B cell (primary cell): ENCODE results near the gene KDF1.

ENCODE experiments used
- CTCF ChIP-seq: fragments of 200-600 bp; IDR thresholded peaks from one replicate; pipeline ENCODE4 v1.8.0; 2022; ENCODE audit warnings: antibody characterized with exemption, mild to moderate bottlenecking
- EZH2 ChIP-seq: IDR thresholded peaks from 2 replicates; pipeline ENCODE4 v1.6.1; 2012; ENCODE audit warnings: borderline replicate concordance, low read depth, mild to moderate bottlenecking, moderate library complexity, low read length; ENCODE audit not compliant: insufficient read depth, poor library complexity, severe bottlenecking

- TF ChIP-seq CTCF (no peak), EZH2 (no peak)
Measured at GRCh38 chr1:26949926-26950319, 10.3 kb downstream of the KDF1 start.
